OCI-LY1 (cell line): ENCODE measurements around the gene LMTK3.

Experiments used
- H2AFZ ChIP-seq: fragments of 200-600 bp; sonication (generic), shearing (Covaris generic); 2 replicates; pipeline ENCODE4 v1.6.0; 2014; ENCODE audit warnings: antibody characterized with exemption, mild to moderate bottlenecking, low read length
- H3F3A ChIP-seq: fragments of 200-600 bp; sonication (generic), shearing (Covaris generic); 2 replicates; pipeline ENCODE4 v1.6.0; 2014; ENCODE audit warnings: mild to moderate bottlenecking, antibody characterized with exemption, low read length, moderate library complexity; ENCODE audit not compliant: insufficient read depth
- H3K27ac ChIP-seq: fragments of 200-600 bp; sonication (generic); 2 replicates; pipeline ENCODE4 v1.5.1; 2014; ENCODE audit warnings: low read length, mixed run types, mild to moderate bottlenecking, low read depth; ENCODE audit not compliant: poor library complexity, severe bottlenecking
- H3K27me3 ChIP-seq: fragments of 200-600 bp; sonication (generic); 2 replicates; pipeline ENCODE4 v1.6.0; 2014; ENCODE audit warnings: antibody characterized with exemption, mild to moderate bottlenecking, low read length, moderate library complexity; ENCODE audit not compliant: insufficient read depth
- H3K36me3 ChIP-seq: fragments of 200-600 bp; sonication (generic); 2 replicates; pipeline ENCODE4 v1.6.1; 2014; ENCODE audit warnings: mild to moderate bottlenecking, antibody characterized with exemption, low read length, moderate library complexity, mixed read lengths; ENCODE audit not compliant: insufficient read depth
- H3K4me1 ChIP-seq: fragments of 200-600 bp; sonication (generic); 2 replicates; pipeline ENCODE4 v1.5.1; 2014; ENCODE audit warnings: mild to moderate bottlenecking, low read length, moderate library complexity; ENCODE audit not compliant: insufficient read depth, severe bottlenecking
- H3K4me2 ChIP-seq: fragments of 200-600 bp; sonication (generic), shearing (Covaris generic); 2 replicates; pipeline ENCODE4 v1.6.1; 2014; ENCODE audit warnings: low read length
- H3K4me3 ChIP-seq: fragments of 200-600 bp; sonication (generic); 2 replicates; pipeline ENCODE4 v1.5.1; 2014; ENCODE audit warnings: low read length, low read depth, mild to moderate bottlenecking, mixed read lengths; ENCODE audit not compliant: poor library complexity, severe bottlenecking
- H3K79me2 ChIP-seq: fragments of 200-600 bp; shearing (Covaris generic); 2 replicates; pipeline ENCODE4 v1.6.1; 2016; ENCODE audit warnings: mixed run types, low read length, mixed read lengths; ENCODE audit not compliant: insufficient read depth
- H3K9ac ChIP-seq: fragments of 200-600 bp; sonication (generic), shearing (Covaris generic); 2 replicates; pipeline ENCODE4 v1.6.1; 2014; ENCODE audit warnings: mild to moderate bottlenecking, low read length, mixed read lengths
- H3K9me2 ChIP-seq: fragments of 200-600 bp; sonication (generic), shearing (Covaris generic); 2 replicates; pipeline ENCODE4 v1.6.1; 2014; ENCODE audit warnings: low read depth, mild to moderate bottlenecking, low read length, mixed read lengths
- H3K9me3 ChIP-seq: fragments of 200-600 bp; shearing (Covaris generic); 2 replicates; pipeline ENCODE4 v1.6.1; 2014; ENCODE audit warnings: low read length, mixed read lengths
- H4K20me1 ChIP-seq: fragments of 200-600 bp; sonication (generic), shearing (Covaris generic); 2 replicates; pipeline ENCODE4 v1.6.0; 2016; ENCODE audit warnings: mild to moderate bottlenecking, low read length; ENCODE audit not compliant: insufficient read depth
- EZH2 ChIP-seq: fragments of 200-600 bp; sonication (generic), shearing (Covaris generic); IDR thresholded peaks from 2 replicates; pipeline ENCODE4 v1.8.0; 2017; ENCODE audit warnings: borderline replicate concordance, mixed run types, mild to moderate bottlenecking, antibody characterized with exemption, low read length, moderate library complexity, mixed read lengths
- TF ChIP-seq, protein P1 (sequence below): fragments of 200-600 bp; sonication (generic), shearing (Covaris generic); IDR thresholded peaks from 2 replicates; pipeline ENCODE4 v1.5.1; 2017; ENCODE audit warnings: mild to moderate bottlenecking, antibody characterized with exemption, low read length, moderate library complexity, mixed read lengths

The LMTK3 gene

DNA sequence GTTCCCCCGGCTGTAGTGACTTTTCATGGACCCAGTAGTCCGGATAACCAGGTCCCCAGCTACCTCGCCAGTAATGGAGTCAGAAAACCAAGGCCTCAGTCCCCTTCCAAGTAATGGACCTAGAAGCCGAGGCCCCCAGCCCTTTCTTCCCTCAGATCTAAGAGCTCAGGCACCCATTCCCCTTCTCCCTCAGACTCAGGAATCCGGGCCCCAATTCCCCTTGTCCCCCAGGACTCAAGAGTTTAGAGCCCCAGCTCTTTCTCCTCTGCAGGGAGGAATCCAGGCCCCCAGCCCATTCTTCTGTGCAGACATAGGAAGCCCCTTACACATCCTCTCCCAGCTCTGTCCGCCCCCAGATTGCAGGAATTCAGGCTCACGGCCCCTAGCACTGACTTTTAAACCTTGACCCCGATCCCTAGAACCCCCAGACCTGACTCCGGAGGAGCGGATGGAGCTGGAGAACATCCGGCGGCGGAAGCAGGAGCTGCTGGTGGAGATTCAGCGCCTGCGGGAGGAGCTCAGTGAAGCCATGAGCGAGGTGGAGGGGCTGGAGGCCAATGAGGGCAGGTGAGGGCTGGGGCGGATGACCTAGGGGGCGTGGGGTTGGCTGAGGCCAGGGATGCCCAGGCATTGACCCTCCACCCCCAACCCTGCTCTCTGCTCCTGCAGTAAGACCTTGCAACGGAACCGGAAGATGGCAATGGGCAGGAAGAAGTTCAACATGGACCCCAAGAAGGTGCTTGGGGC is 41.5 kb downstream of the LMTK3 start:
- Histone ChIP-seq H3K79me2 (no peaks in the 10 kb centered on the region), H4K20me1 (no peaks in the 10 kb centered on the region)

DNA sequence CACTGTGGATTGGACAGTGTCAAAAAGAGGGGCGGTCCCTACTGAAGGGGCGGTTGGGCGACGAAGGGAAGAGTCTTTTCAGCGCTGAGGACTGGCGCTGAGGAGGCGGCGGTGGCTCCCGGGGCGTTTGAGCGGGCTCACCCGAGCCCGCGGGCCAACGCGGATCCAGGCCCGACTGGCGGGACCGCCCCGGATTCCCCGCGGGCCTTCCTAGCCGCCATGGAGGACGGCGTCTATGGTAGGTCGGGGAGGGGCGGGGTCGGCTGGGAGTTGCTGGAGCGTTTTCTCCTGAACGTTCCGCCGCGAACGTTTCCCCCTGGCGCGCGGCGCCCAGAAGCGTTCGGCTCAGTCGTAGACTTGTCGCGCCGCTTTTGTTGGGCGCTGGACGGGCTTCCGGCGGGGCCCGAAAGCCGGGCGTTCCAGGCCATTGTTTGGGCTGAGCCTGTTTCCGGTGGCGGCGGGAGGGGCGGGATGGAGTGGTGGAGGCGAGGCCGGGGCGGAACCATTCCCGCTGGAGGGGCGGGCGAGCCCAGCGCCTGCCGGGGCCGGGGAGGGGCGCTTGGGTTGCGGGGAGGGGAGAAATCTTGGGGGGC is 42.2 kb downstream of the LMTK3 start, which contains the start of gene CYTH2:
TSS of gene CYTH2 (plus strand) at position 81 of the 593 bp plus-strand sequence. CDS start at position 220, 139 bp downstream.
- no peaks in the 10 kb centered on the region for H3K27me3 ChIP-seq
- no peaks in the 10 kb centered on the region for H3K9me3 ChIP-seq
- H3K79me2 ChIP-seq, result no peaks in the 10 kb centered on the region
- no peak for TF ChIP-seq EZH2
- TF ChIP-seq, protein P1, sequence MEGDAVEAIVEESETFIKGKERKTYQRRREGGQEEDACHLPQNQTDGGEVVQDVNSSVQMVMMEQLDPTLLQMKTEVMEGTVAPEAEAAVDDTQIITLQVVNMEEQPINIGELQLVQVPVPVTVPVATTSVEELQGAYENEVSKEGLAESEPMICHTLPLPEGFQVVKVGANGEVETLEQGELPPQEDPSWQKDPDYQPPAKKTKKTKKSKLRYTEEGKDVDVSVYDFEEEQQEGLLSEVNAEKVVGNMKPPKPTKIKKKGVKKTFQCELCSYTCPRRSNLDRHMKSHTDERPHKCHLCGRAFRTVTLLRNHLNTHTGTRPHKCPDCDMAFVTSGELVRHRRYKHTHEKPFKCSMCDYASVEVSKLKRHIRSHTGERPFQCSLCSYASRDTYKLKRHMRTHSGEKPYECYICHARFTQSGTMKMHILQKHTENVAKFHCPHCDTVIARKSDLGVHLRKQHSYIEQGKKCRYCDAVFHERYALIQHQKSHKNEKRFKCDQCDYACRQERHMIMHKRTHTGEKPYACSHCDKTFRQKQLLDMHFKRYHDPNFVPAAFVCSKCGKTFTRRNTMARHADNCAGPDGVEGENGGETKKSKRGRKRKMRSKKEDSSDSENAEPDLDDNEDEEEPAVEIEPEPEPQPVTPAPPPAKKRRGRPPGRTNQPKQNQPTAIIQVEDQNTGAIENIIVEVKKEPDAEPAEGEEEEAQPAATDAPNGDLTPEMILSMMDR, result no peak
- peaks cover 32% of the 10 kb centered on the region; the same call in 1 of the 2 replicates for H3K36me3 ChIP-seq
- H3K4me3 ChIP-seq, result peak within 1 kb of the TSS; percentile 80
- peak within 1 kb of the TSS; percentile 84 for H3K9ac ChIP-seq
- peak within 1 kb of the TSS; percentile 66 for H3K4me2 ChIP-seq
- H3K9me2 ChIP-seq, result no peaks in the 10 kb centered on the region
- no peak within 1 kb of the TSS; the same call in 1 of the 2 replicates for H2AFZ ChIP-seq
- H3K27ac ChIP-seq, result peak within 1 kb of the TSS; percentile 66
- H3K4me1 ChIP-seq, result peaks cover 12% of the 10 kb centered on the region
- no peaks in the 10 kb centered on the region for H4K20me1 ChIP-seq
- H3F3A ChIP-seq, result no peaks in the 10 kb centered on the region

More for the DNA sequence above, 41.5 kb downstream of the LMTK3 start:
- Histone ChIP-seq H3K36me3 (peaks cover 39% of the 10 kb centered on the region), H3K27me3 (no peaks in the 10 kb centered on the region), H3K9me3 (no peaks in the 10 kb centered on the region), H3K4me1 (peaks cover 12% of the 10 kb centered on the region), H3K4me2 (peak overlapping the region; percentile 58), H3F3A (no peaks in the 10 kb centered on the region), H2AFZ (no peak overlapping the region), H3K9ac (peak overlapping the region; percentile 84), H3K9me2 (no peaks in the 10 kb centered on the region), H3K4me3 (peak overlapping the region; percentile 80), H3K27ac (peak overlapping the region; percentile 29)
- TF ChIP-seq, protein P1, result no peak
- no peak for TF ChIP-seq EZH2

DNA sequence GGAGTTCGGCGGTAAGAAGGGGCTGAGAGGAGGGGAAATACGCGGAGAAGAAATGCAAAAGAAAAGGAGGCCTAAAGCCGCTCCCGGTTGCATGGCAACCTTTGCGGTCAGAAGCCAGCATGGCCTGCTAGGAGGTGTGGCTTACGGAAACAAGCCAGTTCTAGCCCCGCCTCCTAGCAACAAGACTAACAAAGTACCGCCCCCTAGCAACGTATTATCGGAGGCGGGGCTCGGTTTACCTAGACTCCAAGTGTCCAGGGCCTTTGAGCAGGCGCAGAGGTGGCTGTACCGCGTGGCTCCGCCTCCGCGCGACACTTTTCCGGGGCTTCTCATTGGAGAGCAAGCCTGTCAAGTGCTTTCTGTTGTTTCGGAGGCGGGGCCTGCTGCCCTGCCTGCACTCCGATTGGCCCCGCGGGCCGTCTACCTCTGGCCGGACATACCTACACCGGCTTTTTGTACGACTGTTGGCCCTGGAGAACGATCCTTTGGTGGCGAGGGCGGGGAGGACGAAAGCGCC is 42.8 kb downstream of the LMTK3 start:
- H3K4me1 ChIP-seq, result peaks cover 12% of the 10 kb centered on the region
- H2AFZ ChIP-seq, result no peak overlapping the region; the same call in 1 of the 2 replicates
- peak overlapping the region; percentile 80 for H3K4me3 ChIP-seq
- no peaks in the 10 kb centered on the region for H4K20me1 ChIP-seq
- no peaks in the 10 kb centered on the region for H3K79me2 ChIP-seq
- H3K36me3 ChIP-seq, result peaks cover 26% of the 10 kb centered on the region; the same call in 1 of the 2 replicates
- H3K9me2 ChIP-seq, result no peaks in the 10 kb centered on the region
- no peak overlapping the region for H3K27ac ChIP-seq
- no peaks in the 10 kb centered on the region for H3F3A ChIP-seq
- H3K27me3 ChIP-seq, result no peaks in the 10 kb centered on the region
- peak overlapping the region; percentile 66 for H3K4me2 ChIP-seq
- H3K9ac ChIP-seq, result peak overlapping the region; percentile 84
- H3K9me3 ChIP-seq, result no peaks in the 10 kb centered on the region
- TF ChIP-seq, protein P1, result no peak
- TF ChIP-seq EZH2, result no peak
